SK-N-SH treated with all-trans-retinoic acid at 6 μM for 48 hours (cell line): ENCODE data around the gene CLDN4.

Experiments used
- OSR1 ChIP-seq: fragments of 250-450 bp; sonication (Bioruptor Pico); IDR thresholded peaks from 2 replicates; pipeline ENCODE4 v1.8.0; 2022; ENCODE audit warnings: moderate library complexity, mild to moderate bottlenecking, inconsistent platforms
- RARB ChIP-seq: fragments of 250-450 bp; sonication (Bioruptor Pico); IDR thresholded peaks from 2 replicates; pipeline ENCODE4 v1.8.0; 2021; ENCODE audit warnings: mild to moderate bottlenecking, moderate library complexity
- TOX ChIP-seq: fragments of 250-450 bp; sonication (Bioruptor Pico); IDR thresholded peaks from 2 replicates; pipeline ENCODE4 v1.8.0; 2021; ENCODE audit warnings: mild to moderate bottlenecking, moderate library complexity, borderline replicate concordance
- ZC3H10 ChIP-seq: fragments of 250-450 bp; sonication (Bioruptor Pico); IDR thresholded peaks from 2 replicates; pipeline ENCODE4 v1.5.1; 2021; ENCODE audit warnings: mild to moderate bottlenecking, moderate library complexity
- ZFP30 ChIP-seq: fragments of 450-650 bp; formaldehyde crosslinking; IDR thresholded peaks from 2 replicates; pipeline ENCODE4 v1.5.0; 2022; ENCODE audit warnings: mild to moderate bottlenecking, moderate library complexity
- ZNF565 ChIP-seq: fragments of 450-650 bp; formaldehyde crosslinking; conservative IDR thresholded peaks from 2 replicates; pipeline ENCODE4 v1.5.0; 2020; ENCODE audit warnings: low read depth, mild to moderate bottlenecking, moderate library complexity
- ZNF70 ChIP-seq: fragments of 450-650 bp; formaldehyde crosslinking; IDR thresholded peaks from 2 replicates; pipeline ENCODE4 v1.5.0; 2020; ENCODE audit warnings: mild to moderate bottlenecking, moderate library complexity
- TF ChIP-seq, protein P1 (sequence below): fragments of 250-450 bp; sonication (Bioruptor Pico); IDR thresholded peaks from 2 replicates; pipeline ENCODE4 v1.5.1; 2021; ENCODE audit warnings: mild to moderate bottlenecking, moderate library complexity
- TF ChIP-seq, protein P2 (sequence below): fragments of 250-450 bp; sonication (Bioruptor Pico); IDR thresholded peaks from 2 replicates; pipeline ENCODE4 v1.5.1; 2020; ENCODE audit warnings: low read depth, mild to moderate bottlenecking, moderate library complexity

DNA sequence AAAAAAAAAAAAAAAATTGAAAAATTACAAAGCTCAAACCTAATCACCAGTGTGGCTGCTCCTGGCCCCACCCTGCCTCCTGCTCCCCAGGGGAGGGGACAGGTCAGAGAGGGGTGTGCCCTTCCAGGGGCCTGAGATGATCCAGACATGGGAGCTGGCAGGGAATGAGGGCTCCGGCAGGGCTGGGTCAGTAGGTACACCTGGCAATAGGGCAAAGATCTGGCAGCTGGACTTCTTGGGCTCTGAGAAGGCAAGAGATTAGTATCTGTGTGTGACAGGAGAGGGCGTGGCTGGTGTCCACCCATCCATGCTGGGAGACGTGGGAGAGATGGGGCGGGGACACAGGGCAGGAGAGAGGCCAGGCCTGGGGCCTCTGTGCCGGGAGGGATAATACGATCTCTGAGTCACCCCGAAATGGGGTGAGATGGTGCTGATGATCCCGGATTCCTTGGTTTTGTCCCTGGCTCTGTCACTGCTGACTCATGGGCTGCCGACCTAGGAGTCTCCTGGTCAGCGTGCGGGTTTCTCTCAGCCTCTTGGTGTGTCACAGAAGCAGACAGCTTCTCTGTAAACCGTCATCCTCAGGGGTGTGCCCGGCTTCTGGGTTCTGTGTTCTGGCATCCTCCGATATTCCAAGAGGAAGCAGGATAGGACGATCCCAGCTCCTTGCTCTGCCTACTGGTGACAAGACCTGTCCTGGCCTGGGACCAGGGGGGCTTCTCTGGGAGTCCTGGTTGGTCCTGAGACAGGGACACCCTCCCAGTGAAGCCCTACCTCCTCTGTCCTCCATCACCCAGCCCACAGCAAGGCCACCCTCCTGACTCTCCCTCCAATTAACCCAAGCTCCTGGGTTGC is 8.2 kb upstream of the CLDN4 start:
- no peak for TF ChIP-seq ZNF565 (CRISPR knock-in tag)
- TF ChIP-seq RARB: no peak
- no peak for TF ChIP-seq ZFP30 (CRISPR knock-in tag)
- TF ChIP-seq OSR1: no peak
- no peak for TF ChIP-seq ZC3H10 (CRISPR knock-in tag)
- TF ChIP-seq, protein P1, sequence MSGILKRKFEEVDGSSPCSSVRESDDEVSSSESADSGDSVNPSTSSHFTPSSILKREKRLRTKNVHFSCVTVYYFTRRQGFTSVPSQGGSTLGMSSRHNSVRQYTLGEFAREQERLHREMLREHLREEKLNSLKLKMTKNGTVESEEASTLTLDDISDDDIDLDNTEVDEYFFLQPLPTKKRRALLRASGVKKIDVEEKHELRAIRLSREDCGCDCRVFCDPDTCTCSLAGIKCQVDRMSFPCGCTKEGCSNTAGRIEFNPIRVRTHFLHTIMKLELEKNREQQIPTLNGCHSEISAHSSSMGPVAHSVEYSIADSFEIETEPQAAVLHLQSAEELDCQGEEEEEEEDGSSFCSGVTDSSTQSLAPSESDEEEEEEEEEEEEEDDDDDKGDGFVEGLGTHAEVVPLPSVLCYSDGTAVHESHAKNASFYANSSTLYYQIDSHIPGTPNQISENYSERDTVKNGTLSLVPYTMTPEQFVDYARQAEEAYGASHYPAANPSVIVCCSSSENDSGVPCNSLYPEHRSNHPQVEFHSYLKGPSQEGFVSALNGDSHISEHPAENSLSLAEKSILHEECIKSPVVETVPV (CRISPR knock-in tag): no peak
- TF ChIP-seq, protein P2, sequence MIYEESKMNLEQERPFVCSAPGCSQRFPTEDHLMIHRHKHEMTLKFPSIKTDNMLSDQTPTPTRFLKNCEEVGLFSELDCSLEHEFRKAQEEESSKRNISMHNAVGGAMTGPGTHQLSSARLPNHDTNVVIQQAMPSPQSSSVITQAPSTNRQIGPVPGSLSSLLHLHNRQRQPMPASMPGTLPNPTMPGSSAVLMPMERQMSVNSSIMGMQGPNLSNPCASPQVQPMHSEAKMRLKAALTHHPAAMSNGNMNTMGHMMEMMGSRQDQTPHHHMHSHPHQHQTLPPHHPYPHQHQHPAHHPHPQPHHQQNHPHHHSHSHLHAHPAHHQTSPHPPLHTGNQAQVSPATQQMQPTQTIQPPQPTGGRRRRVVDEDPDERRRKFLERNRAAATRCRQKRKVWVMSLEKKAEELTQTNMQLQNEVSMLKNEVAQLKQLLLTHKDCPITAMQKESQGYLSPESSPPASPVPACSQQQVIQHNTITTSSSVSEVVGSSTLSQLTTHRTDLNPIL: no peak
- TF ChIP-seq TOX (CRISPR knock-in tag): no peak
- TF ChIP-seq ZNF70 (CRISPR knock-in tag): peak; percentile 88
